Measurements from ENCODE around the gene GP2.

- TF ChIP-seq, protein P1, sequence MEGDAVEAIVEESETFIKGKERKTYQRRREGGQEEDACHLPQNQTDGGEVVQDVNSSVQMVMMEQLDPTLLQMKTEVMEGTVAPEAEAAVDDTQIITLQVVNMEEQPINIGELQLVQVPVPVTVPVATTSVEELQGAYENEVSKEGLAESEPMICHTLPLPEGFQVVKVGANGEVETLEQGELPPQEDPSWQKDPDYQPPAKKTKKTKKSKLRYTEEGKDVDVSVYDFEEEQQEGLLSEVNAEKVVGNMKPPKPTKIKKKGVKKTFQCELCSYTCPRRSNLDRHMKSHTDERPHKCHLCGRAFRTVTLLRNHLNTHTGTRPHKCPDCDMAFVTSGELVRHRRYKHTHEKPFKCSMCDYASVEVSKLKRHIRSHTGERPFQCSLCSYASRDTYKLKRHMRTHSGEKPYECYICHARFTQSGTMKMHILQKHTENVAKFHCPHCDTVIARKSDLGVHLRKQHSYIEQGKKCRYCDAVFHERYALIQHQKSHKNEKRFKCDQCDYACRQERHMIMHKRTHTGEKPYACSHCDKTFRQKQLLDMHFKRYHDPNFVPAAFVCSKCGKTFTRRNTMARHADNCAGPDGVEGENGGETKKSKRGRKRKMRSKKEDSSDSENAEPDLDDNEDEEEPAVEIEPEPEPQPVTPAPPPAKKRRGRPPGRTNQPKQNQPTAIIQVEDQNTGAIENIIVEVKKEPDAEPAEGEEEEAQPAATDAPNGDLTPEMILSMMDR (optimal IDR thresholded peaks at IDR 0.05 in 1 of 3, IDR thresholded peaks at IDR 0.05 in 1 of 3, conservative IDR thresholded peaks at IDR 0.05 in 1 of 3; ENCODE audit: extremely low read depth in 1 of 3, insufficient read depth in 2 of 3, low read length in 3 of 3) = no peak
- no peak for TF ChIP-seq EZH2 (IDR thresholded peaks at IDR 0.05; ENCODE audit: low read length)
Observed at GRCh38 chr16:20331635-20332034, 4.3 kb upstream of the GP2 start.

Data from keratinocyte (primary cell).